GM12878 (cell line): ENCODE measurements around the gene GNPTG. TPM values are rescaled to one million over a fixed set of nuclear protein-coding genes. Genes with fewer than 3 reads are reported as not detected.

Source experiments
- ATAC-seq: fragments of 200-7000 bp; cut with Tn5 transposase; 3 replicates; pipeline ENCODE4 v1.9.1; 2020; ENCODE audit warnings: mild to moderate bottlenecking, moderate library complexity
- BruUV-seq: library from RNA; stranded (reverse); fragments of 400-500 nt; replicated peaks from 2 replicates; lab custom pipeline; 2021; lab: Mats Ljungman, UMichigan
- CTCF ChIA-PET: fragments of 300-600 bp; sonication (Branson Sonifier 250); formaldehyde crosslinking; extraction: SDS; loops from one replicate; lab custom pipeline; 2021; ENCODE audit warnings: inconsistent platforms; lab: Yijun Ruan, JAX
- POLR2A ChIA-PET: fragments of 350-600 bp; formaldehyde crosslinking; extraction: SDS; loops from one replicate; lab custom pipeline; 2021; ENCODE audit warnings: inconsistent platforms; lab: Charles Lee
- RAD21 ChIA-PET: fragments of 300-600 bp; sonication (Branson Sonifier 250); formaldehyde crosslinking; loops from one replicate; lab custom pipeline; 2023; ENCODE audit warnings: antibody characterized with exemption; ENCODE audit not compliant: unreplicated experiment; lab: Charles Lee
- SMC1A ChIA-PET: fragments of 300-600 bp; sonication (Branson Sonifier 250); formaldehyde crosslinking; loops from one replicate; lab custom pipeline; 2023; ENCODE audit not compliant: unreplicated experiment, uncharacterized antibody; lab: Charles Lee
- DNase-seq: peaks from one replicate; pipeline ENCODE4 v3.0.0-alpha.2; 2011; ENCODE audit warnings: low read depth, low spot score
- FAIRE-seq: peaks from 3 replicates; lab custom pipeline; 2011; peaks lifted over from hg19 to GRCh38; lab: Jason Lieb, UNC
- H2AFZ ChIP-seq: 2 replicates; pipeline ENCODE4 v1.6.0; 2011; ENCODE audit warnings: low read depth, low read length, control low read depth; ENCODE audit not compliant: control insufficient read depth
- H3K27ac ChIP-seq: 2 replicates; pipeline ENCODE4 v1.5.1; 2011; ENCODE audit warnings: control low read depth; ENCODE audit not compliant: control insufficient read depth, insufficient read depth
- H3K27me3 ChIP-seq, 2 experiments: replicated peaks in 1 of 2; 2 replicates each; pipeline versions ENCODE4 v1.6.0 to v1.6.1; 2011; ENCODE audit warnings: low read length in 1 of 2; ENCODE audit not compliant: control insufficient read depth in 2 of 2, insufficient read depth in 2 of 2
- H3K36me3 ChIP-seq, 2 experiments: 2 replicates each; pipeline ENCODE4 v1.5.1; 2011; ENCODE audit warnings: low read length in 1 of 2; ENCODE audit not compliant: control insufficient read depth in 2 of 2, insufficient read depth in 2 of 2
- H3K4me1 ChIP-seq: 2 replicates; pipeline ENCODE4 v1.6.1; 2011; ENCODE audit warnings: mild to moderate bottlenecking, low read length, moderate library complexity, mixed read lengths; ENCODE audit not compliant: control insufficient read depth, insufficient read depth
- H3K4me2 ChIP-seq: 2 replicates; pipeline ENCODE4 v1.6.0; 2011; ENCODE audit warnings: control low read depth; ENCODE audit not compliant: control insufficient read depth, insufficient read depth
- H3K4me3 ChIP-seq: fragments of 200-600 bp; sonication (generic); 2 replicates; pipeline ENCODE4 v1.5.1; 2016
- H3K79me2 ChIP-seq: 2 replicates; pipeline ENCODE4 v1.6.0; 2011; ENCODE audit warnings: low read length; ENCODE audit not compliant: control insufficient read depth, insufficient read depth
- H3K9ac ChIP-seq: 2 replicates; pipeline ENCODE4 v1.8.0; 2011; ENCODE audit warnings: low read length, control low read depth, mixed read lengths; ENCODE audit not compliant: control insufficient read depth, insufficient read depth
- H3K9me3 ChIP-seq: replicated peaks from 3 replicates; pipeline ENCODE4 v1.5.1; 2011; ENCODE audit warnings: mild to moderate bottlenecking, low read length; ENCODE audit not compliant: control insufficient read depth, insufficient read depth
- H4K20me1 ChIP-seq: 2 replicates; pipeline ENCODE4 v1.6.0; 2011; ENCODE audit not compliant: control insufficient read depth, insufficient read depth
- ASH2L ChIP-seq: fragments of 300-600, 200-600 bp; sonication (generic); IDR thresholded peaks from 2 replicates; pipeline ENCODE4 v1.6.1; 2017; ENCODE audit warnings: low read depth, mild to moderate bottlenecking, borderline replicate concordance
- BACH1 ChIP-seq: fragments of 450-650 bp; IDR thresholded peaks from 2 replicates; pipeline ENCODE4 v1.6.1; 2017; ENCODE audit warnings: mild to moderate bottlenecking, borderline replicate concordance
- BHLHE40 ChIP-seq, 2 experiments: fragments of 450-650 bp in 1 of 2; IDR thresholded peaks; 2 replicates each; pipeline ENCODE4 v1.6.1; 2011 to 2017; ENCODE audit warnings: low read depth in 2 of 2, borderline replicate concordance in 1 of 2, improper control_type of control experiment in 1 of 2, low read length in 1 of 2, mild to moderate bottlenecking in 1 of 2
- CBFB ChIP-seq: IDR thresholded peaks from 2 replicates; pipeline ENCODE4 v1.6.1; 2016; ENCODE audit warnings: antibody characterized with exemption, low read depth
- CREM ChIP-seq: IDR thresholded peaks from 2 replicates; pipeline ENCODE4 v1.6.1; 2014; ENCODE audit warnings: antibody characterized with exemption, low read depth
- EGR1 ChIP-seq, 2 experiments: IDR thresholded peaks; 1 replicate in 1 of 2; 2 replicates in 1 of 2; pipeline ENCODE4 v1.6.1; 2011 to 2012; ENCODE audit warnings: low read depth in 2 of 2, low read length in 2 of 2, borderline replicate concordance in 1 of 2, mild to moderate bottlenecking in 1 of 2, moderate library complexity in 1 of 2
- GATAD2B ChIP-seq: fragments of 450-650 bp; conservative IDR thresholded peaks from 2 replicates; pipeline ENCODE4 v1.6.1; 2017; ENCODE audit warnings: low read depth, mild to moderate bottlenecking, moderate library complexity
- HDGF ChIP-seq: fragments of 450-650 bp; IDR thresholded peaks from 2 replicates; pipeline ENCODE4 v1.6.1; 2016; ENCODE audit warnings: antibody characterized with exemption
- NR2F1 ChIP-seq: fragments of 450-650 bp; conservative IDR thresholded peaks from 2 replicates; pipeline ENCODE4 v1.6.1; 2017; ENCODE audit warnings: mild to moderate bottlenecking
- POLR2AphosphoS2 ChIP-seq: IDR thresholded peaks from 2 replicates; pipeline ENCODE4 v1.6.1; 2011; ENCODE audit warnings: low read depth, mild to moderate bottlenecking, low read length, improper control_type of control experiment, moderate library complexity
- RB1 ChIP-seq: fragments of 450-650 bp; formaldehyde crosslinking; IDR thresholded peaks from 2 replicates; pipeline ENCODE4 v1.6.1; 2017; ENCODE audit warnings: mild to moderate bottlenecking, borderline replicate concordance
- RBBP5 ChIP-seq: fragments of 200-600 bp; sonication (generic); conservative IDR thresholded peaks from 2 replicates; pipeline ENCODE4 v1.6.1; 2016
- SREBF2 ChIP-seq: IDR thresholded peaks from 2 replicates; pipeline ENCODE4 v1.6.1; 2012; ENCODE audit warnings: mild to moderate bottlenecking, low read length
- SUZ12 ChIP-seq: fragments of 200-600 bp; sonication (generic); IDR thresholded peaks from one replicate; pipeline ENCODE4 v1.6.1; 2018; ENCODE audit warnings: antibody characterized with exemption, mild to moderate bottlenecking; ENCODE audit not compliant: unreplicated experiment
- WRNIP1 ChIP-seq: IDR thresholded peaks from 2 replicates; pipeline ENCODE4 v1.6.1; 2011; ENCODE audit warnings: low read depth, low read length, improper control_type of control experiment, borderline replicate concordance
- YBX1 ChIP-seq: fragments of 450-650 bp; IDR thresholded peaks from 2 replicates; pipeline ENCODE4 v1.6.1; 2016; ENCODE audit warnings: antibody characterized with exemption
- ZNF217 ChIP-seq: fragments of 450-650 bp; IDR thresholded peaks from 2 replicates; pipeline ENCODE4 v1.6.1; 2017; ENCODE audit warnings: antibody characterized with exemption, mild to moderate bottlenecking
- WGBS: methylation state at CpG from one replicate; pipeline ENCODE4 v1.1.6; 2016; ENCODE audit warnings: low lambda C conversion rate; ENCODE audit not compliant: insufficient replicate concordance, insufficient coverage; ENCODE audit errors: missing lambda C conversion rate; 5-methylcytosine and 5-hydroxymethylcytosine counted together
- in situ Hi-C: fragments of 300-500 bp; cut with MboI; formaldehyde crosslinking; loops from 9 replicates; pipeline ENCODE4 v1.14.3; 2018; ENCODE audit warnings: mixed read lengths
- intact Hi-C: fragments of 100-400 bp; cut with micrococcal nuclease; formaldehyde crosslinking; loops from one replicate; pipeline ENCODE4 v1.14.2; 2022; ENCODE audit not compliant: unreplicated experiment
- polyA plus RNA-seq, 11 experiments: library from polyadenylated mRNA; depleted of rRNA in 4 of 11; unstranded in 6 of 11; stranded (reverse) in 5 of 11; fragments of >200 nt; fragmentation: Nextera tagmentation in 4 of 11; fragmentation: Illumina TruSeq in 1 of 11; extraction: Ambion mirVana in 4 of 11; extraction: Trizol in 1 of 11; gene quantifications; 1 replicate in 1 of 11; 2 replicates in 10 of 11; pipeline versions ENCODE4 v1.2.1 to v1.2.3, GENCODE V29; 2011 to 2016; ENCODE audit warnings: inconsistent platforms in 2 of 11, missing spikeins in 2 of 11, low read depth in 1 of 11
- total RNA-seq, 4 experiments: library from RNA; depleted of rRNA in 3 of 4; stranded (reverse); fragments of >200 nt in 3 of 4; fragmentation: Illumina TruSeq in 1 of 4; extraction: Trizol in 1 of 4; gene quantifications; 2 replicates each; pipeline versions ENCODE4 v1.2.1 to v1.2.3, GENCODE V29; 2013 to 2021
- TF ChIP-seq, protein P1 (sequence below): fragments of 450-650 bp; IDR thresholded peaks from 2 replicates; pipeline ENCODE4 v1.6.1; 2017; ENCODE audit warnings: antibody characterized with exemption, mild to moderate bottlenecking, moderate library complexity
- TF ChIP-seq, protein P2 (sequence below): fragments of 450-650 bp; IDR thresholded peaks from 2 replicates; pipeline ENCODE4 v1.6.1; 2014; ENCODE audit warnings: mild to moderate bottlenecking
- TF ChIP-seq, protein P3 (sequence below): fragments of 450-650 bp; formaldehyde crosslinking; IDR thresholded peaks from 2 replicates; pipeline ENCODE4 v1.5.0; 2022; ENCODE audit warnings: mild to moderate bottlenecking, missing genetic modification characterization

GNPTG gene
- total and polyA plus RNA-seq, 10 of the 15 experiments (the other 5 are each of a cell fraction or from before 2014, with no cell fraction given), result 0.80 to 32.6 (median 20.9) TPM

DNA sequence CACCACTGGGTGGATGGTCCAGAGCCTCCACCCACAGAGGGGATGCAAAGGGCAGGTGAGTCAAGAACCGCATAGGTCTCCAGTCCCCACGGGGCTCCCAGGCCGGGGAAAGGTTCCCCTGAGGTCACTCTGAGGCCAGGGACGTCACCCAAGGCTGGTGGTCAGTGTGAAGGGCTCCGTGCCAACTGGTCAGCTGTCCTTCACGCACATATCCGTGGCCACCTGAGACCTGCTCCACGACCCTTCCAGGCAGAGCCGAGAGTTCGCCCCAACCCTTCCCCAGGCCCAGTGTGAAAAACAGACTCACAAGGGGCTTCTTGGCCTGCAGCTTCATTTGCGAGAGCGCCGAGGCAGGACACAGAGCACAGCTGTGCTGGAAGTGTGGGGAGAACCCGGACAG, 2.8 kb upstream of the GNPTG start:
- no peak for ATAC-seq
- TF ChIP-seq EGR1 (IDR thresholded peaks at IDR 0.05; ENCODE audit: borderline replicate concordance in 1 of 2, low read depth in 2 of 2, low read length in 2 of 2) (no peak), RBBP5 (no peak), SUZ12 (no peak), POLR2AphosphoS2 (no peak), BHLHE40 (IDR thresholded peaks at IDR 0.05; ENCODE audit: borderline replicate concordance in 1 of 2, low read depth in 2 of 2, low read length in 1 of 2) (no peak), WRNIP1 (no peak), ASH2L (no peak), GATAD2B (no peak), NR2F1 (no peak), YBX1 (no peak), CBFB (no peak), ZNF217 (no peak), HDGF (no peak), RB1 (no peak), SREBF2 (no peak), CREM (no peak), BACH1 (no peak)
- TF ChIP-seq, protein P1, sequence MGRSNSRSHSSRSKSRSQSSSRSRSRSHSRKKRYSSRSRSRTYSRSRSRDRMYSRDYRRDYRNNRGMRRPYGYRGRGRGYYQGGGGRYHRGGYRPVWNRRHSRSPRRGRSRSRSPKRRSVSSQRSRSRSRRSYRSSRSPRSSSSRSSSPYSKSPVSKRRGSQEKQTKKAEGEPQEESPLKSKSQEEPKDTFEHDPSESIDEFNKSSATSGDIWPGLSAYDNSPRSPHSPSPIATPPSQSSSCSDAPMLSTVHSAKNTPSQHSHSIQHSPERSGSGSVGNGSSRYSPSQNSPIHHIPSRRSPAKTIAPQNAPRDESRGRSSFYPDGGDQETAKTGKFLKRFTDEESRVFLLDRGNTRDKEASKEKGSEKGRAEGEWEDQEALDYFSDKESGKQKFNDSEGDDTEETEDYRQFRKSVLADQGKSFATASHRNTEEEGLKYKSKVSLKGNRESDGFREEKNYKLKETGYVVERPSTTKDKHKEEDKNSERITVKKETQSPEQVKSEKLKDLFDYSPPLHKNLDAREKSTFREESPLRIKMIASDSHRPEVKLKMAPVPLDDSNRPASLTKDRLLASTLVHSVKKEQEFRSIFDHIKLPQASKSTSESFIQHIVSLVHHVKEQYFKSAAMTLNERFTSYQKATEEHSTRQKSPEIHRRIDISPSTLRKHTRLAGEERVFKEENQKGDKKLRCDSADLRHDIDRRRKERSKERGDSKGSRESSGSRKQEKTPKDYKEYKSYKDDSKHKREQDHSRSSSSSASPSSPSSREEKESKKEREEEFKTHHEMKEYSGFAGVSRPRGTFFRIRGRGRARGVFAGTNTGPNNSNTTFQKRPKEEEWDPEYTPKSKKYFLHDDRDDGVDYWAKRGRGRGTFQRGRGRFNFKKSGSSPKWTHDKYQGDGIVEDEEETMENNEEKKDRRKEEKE, result no peak
- TF ChIP-seq, protein P2, sequence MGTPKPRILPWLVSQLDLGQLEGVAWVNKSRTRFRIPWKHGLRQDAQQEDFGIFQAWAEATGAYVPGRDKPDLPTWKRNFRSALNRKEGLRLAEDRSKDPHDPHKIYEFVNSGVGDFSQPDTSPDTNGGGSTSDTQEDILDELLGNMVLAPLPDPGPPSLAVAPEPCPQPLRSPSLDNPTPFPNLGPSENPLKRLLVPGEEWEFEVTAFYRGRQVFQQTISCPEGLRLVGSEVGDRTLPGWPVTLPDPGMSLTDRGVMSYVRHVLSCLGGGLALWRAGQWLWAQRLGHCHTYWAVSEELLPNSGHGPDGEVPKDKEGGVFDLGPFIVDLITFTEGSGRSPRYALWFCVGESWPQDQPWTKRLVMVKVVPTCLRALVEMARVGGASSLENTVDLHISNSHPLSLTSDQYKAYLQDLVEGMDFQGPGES, result no peak
- TF ChIP-seq, protein P3, sequence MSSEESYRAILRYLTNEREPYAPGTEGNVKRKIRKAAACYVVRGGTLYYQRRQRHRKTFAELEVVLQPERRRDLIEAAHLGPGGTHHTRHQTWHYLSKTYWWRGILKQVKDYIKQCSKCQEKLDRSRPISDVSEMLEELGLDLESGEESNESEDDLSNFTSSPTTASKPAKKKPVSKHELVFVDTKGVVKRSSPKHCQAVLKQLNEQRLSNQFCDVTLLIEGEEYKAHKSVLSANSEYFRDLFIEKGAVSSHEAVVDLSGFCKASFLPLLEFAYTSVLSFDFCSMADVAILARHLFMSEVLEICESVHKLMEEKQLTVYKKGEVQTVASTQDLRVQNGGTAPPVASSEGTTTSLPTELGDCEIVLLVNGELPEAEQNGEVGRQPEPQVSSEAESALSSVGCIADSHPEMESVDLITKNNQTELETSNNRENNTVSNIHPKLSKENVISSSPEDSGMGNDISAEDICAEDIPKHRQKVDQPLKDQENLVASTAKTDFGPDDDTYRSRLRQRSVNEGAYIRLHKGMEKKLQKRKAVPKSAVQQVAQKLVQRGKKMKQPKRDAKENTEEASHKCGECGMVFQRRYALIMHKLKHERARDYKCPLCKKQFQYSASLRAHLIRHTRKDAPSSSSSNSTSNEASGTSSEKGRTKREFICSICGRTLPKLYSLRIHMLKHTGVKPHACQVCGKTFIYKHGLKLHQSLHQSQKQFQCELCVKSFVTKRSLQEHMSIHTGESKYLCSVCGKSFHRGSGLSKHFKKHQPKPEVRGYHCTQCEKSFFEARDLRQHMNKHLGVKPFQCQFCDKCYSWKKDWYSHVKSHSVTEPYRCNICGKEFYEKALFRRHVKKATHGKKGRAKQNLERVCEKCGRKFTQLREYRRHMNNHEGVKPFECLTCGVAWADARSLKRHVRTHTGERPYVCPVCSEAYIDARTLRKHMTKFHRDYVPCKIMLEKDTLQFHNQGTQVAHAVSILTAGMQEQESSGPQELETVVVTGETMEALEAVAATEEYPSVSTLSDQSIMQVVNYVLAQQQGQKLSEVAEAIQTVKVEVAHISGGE, result no peak
- Histone ChIP-seq H3K4me3 (no peak overlapping the region), H3K9ac (no peak overlapping the region), H3K79me2 (peaks cover 26% of the 10 kb centered on the region), H3K4me1 (peaks cover 8% of the 10 kb centered on the region), H3K27ac (no peak overlapping the region), H3K36me3 (peaks cover 0 to 6% of the 10 kb centered on the region in 2 experiments; a peak in 3 of 4 replicates), H3K4me2 (no peak overlapping the region), H3K9me3 (no peaks in the 10 kb centered on the region), H2AFZ (no peak overlapping the region), H4K20me1 (no peaks in the 10 kb centered on the region), H3K27me3 (no peaks in the 10 kb centered on the region)
- SMC1A ChIA-PET, result no interaction called here
- FAIRE-seq, result no peak
- POLR2A ChIA-PET, result no interaction called here
- RAD21 ChIA-PET, result no interaction called here
- 67% methylated on average over 14 of the region's 14 CpGs for WGBS
- intact Hi-C loops (no loop called here), in situ Hi-C loops (no loop called here)
- DNase-seq, result no peak
- CTCF ChIA-PET, result no interaction called here
- BruUV-seq, result no TSS peak
